HG03565 (cell line): ENCODE measurements around the gene ERP44.
"Not testable (repeated sequence)": the region's sequence is repeated elsewhere in the genome, so short reads cannot be mapped to it uniquely, and the experiment has no call there.

Experiments used
- ATAC-seq: cut with Tn5 transposase; IDR thresholded peaks from one replicate; pipeline ENCODE4 v1.9.1; 2021; ENCODE audit warnings: mild to moderate bottlenecking, moderate library complexity; ENCODE audit not compliant: unreplicated experiment

Gene ERP44

GRCh38 chr9:100020121-100020795 is 78.5 kb downstream of the ERP44 start:
- no peak for ATAC-seq

GRCh38 chr9:100019541-100019940 is 79.3 kb downstream of the ERP44 start:
- no peak for ATAC-seq

GRCh38 chr9:100014846-100015245 is 84.0 kb downstream of the ERP44 start:
- ATAC-seq, result no peak

- no peak for ATAC-seq
These were observed 85.2 kb downstream of the ERP44 start for GRCh38 chr9:100013573-100013972.

- no peak for ATAC-seq
These were observed 86.5 kb downstream of the ERP44 start for GRCh38 chr9:100012279-100012678.

GRCh38 chr9:100011062-100011681 is 87.6 kb downstream of the ERP44 start:
- no peak for ATAC-seq

GRCh38 chr9:99999797-100000196 is 99.0 kb downstream of the ERP44 start:
- no peak for ATAC-seq

- no peak for ATAC-seq
These were observed 99.9 kb downstream of the ERP44 start for GRCh38 chr9:99998866-99999265.

GRCh38 chr9:99998266-99998665 is 100.5 kb downstream of the ERP44 start:
- ATAC-seq, result no peak

- ATAC-seq, result not testable (repeated sequence)
These were observed 108.3 kb downstream of the ERP44 start for GRCh38 chr9:99990508-99990907.

- no peak for ATAC-seq
These were observed 112.2 kb downstream of the ERP44 start for GRCh38 chr9:99986642-99987041.

- no peak for ATAC-seq
These were observed 118.2 kb downstream of the ERP44 start for GRCh38 chr9:99980598-99980997.

GRCh38 chr9:99978221-99978620 is 120.6 kb downstream of the ERP44 start:
- no peak for ATAC-seq

GRCh38 chr9:99977033-99977792 is 121.6 kb downstream of the ERP44 start:
- ATAC-seq, result no peak

- no peak for ATAC-seq
These were observed 125.3 kb downstream of the ERP44 start for GRCh38 chr9:99973455-99973854.

GRCh38 chr9:99971410-99971809 is 127.4 kb downstream of the ERP44 start:
- ATAC-seq, result no peak

- no peak for ATAC-seq
These were observed 128.3 kb downstream of the ERP44 start for GRCh38 chr9:99970481-99970880.

- ATAC-seq, result no peak
These were observed 131.3 kb downstream of the ERP44 start for GRCh38 chr9:99967457-99967856.

- ATAC-seq, result no peak
These were observed 132.1 kb downstream of the ERP44 start for GRCh38 chr9:99966716-99967115.

GRCh38 chr9:99966001-99966400 is 132.8 kb downstream of the ERP44 start:
- ATAC-seq, result no peak

- no peak for ATAC-seq
These were observed 134.5 kb downstream of the ERP44 start for GRCh38 chr9:99964336-99964735.

GRCh38 chr9:99962680-99963261 is 136.0 kb downstream of the ERP44 start:
- ATAC-seq, result no peak
